22Rv1 (cell line): ENCODE data around the gene HOMEZ.
"Not testable (repeated sequence)": the region's sequence is repeated elsewhere in the genome, so short reads cannot be mapped to it uniquely, and the experiment has no call there.

Source experiments
- ZFX ChIP-seq: fragments of 450-650 bp; IDR thresholded peaks from 2 replicates; pipeline ENCODE4 v1.6.1; 2017; ENCODE audit warnings: antibody characterized with exemption, borderline replicate concordance
- TF ChIP-seq, protein P1 (sequence below): fragments of 450-650 bp; IDR thresholded peaks from 2 replicates; pipeline ENCODE4 v1.5.1; 2017; ENCODE audit warnings: mild to moderate bottlenecking

DNA sequence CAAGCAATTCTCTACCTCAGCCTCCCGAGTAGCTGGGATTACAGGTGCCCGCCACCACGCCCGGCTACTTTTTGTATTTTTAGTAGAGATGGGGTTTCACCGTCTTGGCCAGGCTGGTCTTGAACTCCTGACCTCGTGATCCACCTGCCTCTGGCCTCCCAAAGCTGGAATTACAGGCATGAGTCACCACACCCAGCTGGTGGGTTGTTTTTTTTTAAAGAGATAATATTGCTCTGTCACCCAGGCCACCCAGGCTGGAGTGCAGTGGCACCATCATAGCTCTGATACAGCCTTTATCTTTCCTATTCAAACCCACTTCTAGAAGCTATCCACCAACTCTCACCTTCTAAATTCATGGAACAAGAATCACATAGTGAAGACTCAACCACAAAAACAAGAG, 8.0 kb downstream of the HOMEZ start:
- TF ChIP-seq, protein P1, sequence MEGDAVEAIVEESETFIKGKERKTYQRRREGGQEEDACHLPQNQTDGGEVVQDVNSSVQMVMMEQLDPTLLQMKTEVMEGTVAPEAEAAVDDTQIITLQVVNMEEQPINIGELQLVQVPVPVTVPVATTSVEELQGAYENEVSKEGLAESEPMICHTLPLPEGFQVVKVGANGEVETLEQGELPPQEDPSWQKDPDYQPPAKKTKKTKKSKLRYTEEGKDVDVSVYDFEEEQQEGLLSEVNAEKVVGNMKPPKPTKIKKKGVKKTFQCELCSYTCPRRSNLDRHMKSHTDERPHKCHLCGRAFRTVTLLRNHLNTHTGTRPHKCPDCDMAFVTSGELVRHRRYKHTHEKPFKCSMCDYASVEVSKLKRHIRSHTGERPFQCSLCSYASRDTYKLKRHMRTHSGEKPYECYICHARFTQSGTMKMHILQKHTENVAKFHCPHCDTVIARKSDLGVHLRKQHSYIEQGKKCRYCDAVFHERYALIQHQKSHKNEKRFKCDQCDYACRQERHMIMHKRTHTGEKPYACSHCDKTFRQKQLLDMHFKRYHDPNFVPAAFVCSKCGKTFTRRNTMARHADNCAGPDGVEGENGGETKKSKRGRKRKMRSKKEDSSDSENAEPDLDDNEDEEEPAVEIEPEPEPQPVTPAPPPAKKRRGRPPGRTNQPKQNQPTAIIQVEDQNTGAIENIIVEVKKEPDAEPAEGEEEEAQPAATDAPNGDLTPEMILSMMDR: not testable (repeated sequence)
- TF ChIP-seq ZFX: not testable (repeated sequence)
